ENCODE measurements around the gene CRYGB.

DNA sequence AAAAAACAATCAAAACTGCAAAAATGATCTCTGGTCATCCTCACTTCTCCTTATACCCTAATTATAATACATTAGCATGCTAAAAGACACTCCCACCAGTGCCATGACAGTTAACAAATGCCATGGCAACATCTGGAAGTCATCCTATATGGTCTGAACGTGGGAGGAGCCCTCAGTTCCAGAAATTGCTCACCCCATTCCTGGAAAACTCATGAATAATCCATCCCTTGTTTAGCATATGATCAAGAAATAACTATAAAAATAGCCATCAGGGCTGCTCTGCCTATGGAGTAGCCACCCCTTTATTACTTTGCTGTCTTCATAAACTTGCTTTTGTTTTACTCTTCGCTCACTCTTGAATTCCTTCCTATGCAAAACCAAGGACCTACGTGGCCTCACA, 49.6 kb upstream of the CRYGB start:
- TF ChIP-seq, protein P1, sequence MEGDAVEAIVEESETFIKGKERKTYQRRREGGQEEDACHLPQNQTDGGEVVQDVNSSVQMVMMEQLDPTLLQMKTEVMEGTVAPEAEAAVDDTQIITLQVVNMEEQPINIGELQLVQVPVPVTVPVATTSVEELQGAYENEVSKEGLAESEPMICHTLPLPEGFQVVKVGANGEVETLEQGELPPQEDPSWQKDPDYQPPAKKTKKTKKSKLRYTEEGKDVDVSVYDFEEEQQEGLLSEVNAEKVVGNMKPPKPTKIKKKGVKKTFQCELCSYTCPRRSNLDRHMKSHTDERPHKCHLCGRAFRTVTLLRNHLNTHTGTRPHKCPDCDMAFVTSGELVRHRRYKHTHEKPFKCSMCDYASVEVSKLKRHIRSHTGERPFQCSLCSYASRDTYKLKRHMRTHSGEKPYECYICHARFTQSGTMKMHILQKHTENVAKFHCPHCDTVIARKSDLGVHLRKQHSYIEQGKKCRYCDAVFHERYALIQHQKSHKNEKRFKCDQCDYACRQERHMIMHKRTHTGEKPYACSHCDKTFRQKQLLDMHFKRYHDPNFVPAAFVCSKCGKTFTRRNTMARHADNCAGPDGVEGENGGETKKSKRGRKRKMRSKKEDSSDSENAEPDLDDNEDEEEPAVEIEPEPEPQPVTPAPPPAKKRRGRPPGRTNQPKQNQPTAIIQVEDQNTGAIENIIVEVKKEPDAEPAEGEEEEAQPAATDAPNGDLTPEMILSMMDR (conservative IDR thresholded peaks at IDR 0.05; ENCODE audit: low read depth, low read length) = no peak
- TF ChIP-seq MAFK (IDR thresholded peaks at IDR 0.05; ENCODE audit: low read depth, low read length) (no peak), MXI1 (IDR thresholded peaks at IDR 0.05; ENCODE audit: borderline replicate concordance, low read depth, low read length) (no peak), RFX5 (IDR thresholded peaks at IDR 0.05; ENCODE audit: low read depth, low read length) (no peak), MAZ (IDR thresholded peaks at IDR 0.05; ENCODE audit: borderline replicate concordance, low read depth, low read length) (no peak), POLR2A (IDR thresholded peaks at IDR 0.05; ENCODE audit: low read depth, low read length) (no peak), SMC3 (IDR thresholded peaks at IDR 0.05; ENCODE audit: low read depth, low read length) (no peak), RAD21 (IDR thresholded peaks at IDR 0.05; ENCODE audit: low read length) (no peak), BHLHE40 (IDR thresholded peaks at IDR 0.05; ENCODE audit: low read depth, low read length) (no peak), CHD1 (IDR thresholded peaks at IDR 0.05; ENCODE audit: low read depth, low read length) (no peak), CEBPB (IDR thresholded peaks at IDR 0.05; ENCODE audit: low read depth, low read length) (no peak), RCOR1 (IDR thresholded peaks at IDR 0.05; ENCODE audit: insufficient replicate concordance, low read length) (no peak)
- TF ChIP-seq, protein P2, sequence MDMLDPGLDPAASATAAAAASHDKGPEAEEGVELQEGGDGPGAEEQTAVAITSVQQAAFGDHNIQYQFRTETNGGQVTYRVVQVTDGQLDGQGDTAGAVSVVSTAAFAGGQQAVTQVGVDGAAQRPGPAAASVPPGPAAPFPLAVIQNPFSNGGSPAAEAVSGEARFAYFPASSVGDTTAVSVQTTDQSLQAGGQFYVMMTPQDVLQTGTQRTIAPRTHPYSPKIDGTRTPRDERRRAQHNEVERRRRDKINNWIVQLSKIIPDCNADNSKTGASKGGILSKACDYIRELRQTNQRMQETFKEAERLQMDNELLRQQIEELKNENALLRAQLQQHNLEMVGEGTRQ (IDR thresholded peaks at IDR 0.05; ENCODE audit: low read depth, low read length) = no peak

Data from IMR-90 (cell line).